HCT116 (cell line): ENCODE data around the gene SHTN1. TPM values are rescaled to one million over a fixed set of nuclear protein-coding genes. Genes with fewer than 3 reads are reported as not detected.
A peak's percentile ranks its signal among the peaks of the same experiment; 100 is the strongest.

ENCODE experiments used
- ATAC-seq: fragments of 200-7000 bp; cut with Tn5 transposase; 2 replicates; pipeline ENCODE4 v1.9.1; 2020; ENCODE audit warnings: mild to moderate bottlenecking, moderate library complexity
- BruUV-seq: library from RNA; stranded (reverse); fragments of 400-500 nt; replicated peaks from 2 replicates; lab custom pipeline; 2021; lab: Mats Ljungman, UMichigan
- CTCF ChIA-PET: fragments of 300-600 bp; sonication (Branson Sonifier 250); formaldehyde crosslinking; loops from one replicate; lab custom pipeline; 2021; ENCODE audit warnings: antibody characterized with exemption; lab: Charles Lee
- POLR2A ChIA-PET: fragments of 300-600, 350-600 bp; sonication (Branson Sonifier 250); formaldehyde crosslinking; loops from one replicate; lab custom pipeline; 2021; ENCODE audit warnings: antibody characterized with exemption; lab: Charles Lee
- RAD21 ChIA-PET, 2 experiments: fragments of 300-600 bp; sonication (Branson Sonifier 250); formaldehyde crosslinking; loops; one replicate each; lab custom pipeline; 2023; ENCODE audit warnings: low total read pairs in 2 of 2; ENCODE audit not compliant: uncharacterized antibody in 2 of 2, unreplicated experiment in 2 of 2, low non-redundant PET in 1 of 2; lab: Charles Lee
- DNase-seq: peaks from one replicate; pipeline ENCODE4 v3.0.0-alpha.2; 2010; ENCODE audit warnings: low read depth, low spot score
- H2AFZ ChIP-seq: fragments of 200-600 bp; shearing (Covaris generic), sonication (generic); 2 replicates; pipeline ENCODE4 v1.6.1; 2017; ENCODE audit warnings: low read depth, mixed run types, mixed read lengths, antibody characterized with exemption, low read length; ENCODE audit not compliant: poor library complexity, severe bottlenecking
- H3K27ac ChIP-seq: 2 replicates; pipeline ENCODE4 v1.5.1; 2012; ENCODE audit warnings: low read depth, low read length
- H3K27me3 ChIP-seq: fragments of 200-600 bp; sonication (generic); 2 replicates; pipeline ENCODE4 v1.6.1; 2016; ENCODE audit warnings: mixed run types, low read length, mixed read lengths; ENCODE audit not compliant: insufficient read depth
- H3K36me3 ChIP-seq, 2 experiments: fragments of 200-500 bp in 1 of 2; fragments of 200-600 bp in 1 of 2; sonication (Bioruptor generic) in 1 of 2; sonication (generic) in 1 of 2; 2 replicates each; pipeline versions ENCODE4 v1.5.1 to v1.6.1; 2014 to 2016; ENCODE audit warnings: low read length in 2 of 2, inconsistent platforms in 1 of 2, mixed read lengths in 1 of 2, mixed run types in 1 of 2; ENCODE audit not compliant: insufficient read depth in 2 of 2, control insufficient read depth in 1 of 2
- H3K4me1 ChIP-seq, 2 experiments: fragments of 200-600 bp in 1 of 2; sonication (generic) in 1 of 2; 2 replicates each; pipeline versions ENCODE4 v1.5.1 to v1.6.1; 2012 to 2017; ENCODE audit warnings: low read length in 2 of 2, inconsistent platforms in 1 of 2, mild to moderate bottlenecking in 1 of 2, mixed read lengths in 1 of 2, mixed run types in 1 of 2, moderate library complexity in 1 of 2; ENCODE audit not compliant: insufficient read depth in 2 of 2, control insufficient read depth in 1 of 2
- H3K4me2 ChIP-seq: fragments of 200-600 bp; sonication (generic); 2 replicates; pipeline ENCODE4 v1.6.1; 2017; ENCODE audit warnings: mixed run types, low read length, mixed read lengths
- H3K4me3 ChIP-seq, 2 experiments: fragments of 200-600 bp in 1 of 2; sonication (generic) in 1 of 2; replicated peaks in 1 of 2; 2 replicates each; pipeline ENCODE4 v1.5.1; 2011 to 2016; ENCODE audit warnings: low read length in 2 of 2, control low read depth in 1 of 2, low read depth in 1 of 2, mild to moderate bottlenecking in 1 of 2, mixed read lengths in 1 of 2, mixed run types in 1 of 2
- H3K79me2 ChIP-seq: fragments of 200-600 bp; sonication (generic); 2 replicates; pipeline ENCODE4 v1.6.1; 2017; ENCODE audit warnings: mild to moderate bottlenecking, mixed run types, low read length, moderate library complexity, mixed read lengths; ENCODE audit not compliant: insufficient read depth
- H3K9ac ChIP-seq: fragments of 200-600 bp; sonication (generic); 2 replicates; pipeline ENCODE4 v1.6.1; 2016; ENCODE audit warnings: low read length, mixed read lengths
- H3K9me2 ChIP-seq: fragments of 200-600 bp; sonication (generic), shearing (Covaris generic); 2 replicates; pipeline ENCODE4 v1.6.1; 2017; ENCODE audit warnings: mixed run types, mild to moderate bottlenecking, moderate library complexity; ENCODE audit not compliant: insufficient read depth
- H3K9me3 ChIP-seq, 2 experiments: fragments of 200-500 bp in 1 of 2; fragments of 200-600 bp in 1 of 2; sonication (Bioruptor generic) in 1 of 2; sonication (generic) in 1 of 2; 2 replicates each; pipeline ENCODE4 v1.6.1; 2014 to 2017; ENCODE audit warnings: low read length in 2 of 2, mixed read lengths in 2 of 2, inconsistent platforms in 1 of 2, low read depth in 1 of 2, mild to moderate bottlenecking in 1 of 2, mixed run types in 1 of 2, moderate library complexity in 1 of 2; ENCODE audit not compliant: control insufficient read depth in 1 of 2, insufficient read depth in 1 of 2
- H4K20me1 ChIP-seq: fragments of 200-600 bp; sonication (generic), shearing (Covaris generic); 2 replicates; pipeline ENCODE4 v1.6.1; 2017; ENCODE audit warnings: mixed run types, mild to moderate bottlenecking, moderate library complexity; ENCODE audit not compliant: insufficient read depth
- ATF3 ChIP-seq: IDR thresholded peaks from 2 replicates; pipeline ENCODE4 v1.6.1; 2012
- CEBPB ChIP-seq: IDR thresholded peaks from 2 replicates; pipeline ENCODE4 v1.6.1; 2012; ENCODE audit warnings: low read depth
- EGR1 ChIP-seq: IDR thresholded peaks from 2 replicates; pipeline ENCODE4 v1.6.1; 2012; ENCODE audit warnings: low read depth
- EZH2 ChIP-seq: fragments of 200-600 bp; sonication (generic); IDR thresholded peaks from 2 replicates; pipeline ENCODE4 v1.6.1; 2017; ENCODE audit warnings: antibody characterized with exemption, mixed run types
- FOSL1 ChIP-seq: IDR thresholded peaks from 2 replicates; pipeline ENCODE4 v1.6.1; 2012; ENCODE audit warnings: low read depth
- JUND ChIP-seq: IDR thresholded peaks from 2 replicates; pipeline ENCODE4 v1.6.1; 2012
- MAX ChIP-seq: IDR thresholded peaks from 2 replicates; pipeline ENCODE4 v1.6.1; 2012
- POLR2A ChIP-seq: IDR thresholded peaks from 2 replicates; pipeline ENCODE4 v1.7.0; 2011; ENCODE audit warnings: borderline replicate concordance; ENCODE audit not compliant: insufficient read depth, insufficient read length; ENCODE audit errors: extremely low read depth
- POLR2AphosphoS5 ChIP-seq: IDR thresholded peaks from 2 replicates; pipeline ENCODE4 v1.6.1; 2011; ENCODE audit warnings: mild to moderate bottlenecking, low read depth, low read length, moderate library complexity
- RAD21 ChIP-seq: IDR thresholded peaks from 2 replicates; pipeline ENCODE4 v1.6.1; 2012; ENCODE audit warnings: low read depth, mild to moderate bottlenecking
- REST ChIP-seq: IDR thresholded peaks from 2 replicates; pipeline ENCODE4 v1.6.1; 2012; ENCODE audit warnings: low read depth
- SIN3A ChIP-seq: IDR thresholded peaks from 2 replicates; pipeline ENCODE4 v1.6.1; 2012; ENCODE audit warnings: low read depth
- SP1 ChIP-seq: IDR thresholded peaks from 2 replicates; pipeline ENCODE4 v1.6.1; 2012; ENCODE audit warnings: low read depth
- SRF ChIP-seq: IDR thresholded peaks from 2 replicates; pipeline ENCODE4 v1.6.1; 2012; ENCODE audit warnings: low read depth
- ZFX ChIP-seq: fragments of 450-650 bp; IDR thresholded peaks from 2 replicates; pipeline ENCODE4 v1.6.1; 2017
- ZNF274 ChIP-seq: fragments of 200-500 bp; sonication (Bioruptor generic); IDR thresholded peaks from 2 replicates; pipeline ENCODE4 v1.6.1; 2014; ENCODE audit warnings: mild to moderate bottlenecking, low read depth, low read length, inconsistent platforms
- intact Hi-C: fragments of 100-400 bp; cut with micrococcal nuclease; formaldehyde crosslinking; loops from 2 replicates; pipeline ENCODE4 v1.10.0; 2022
- total RNA-seq: library from RNA; stranded (reverse); gene quantifications from one replicate; pipeline ENCODE4 v1.2.1, GENCODE V29; 2021; ENCODE audit not compliant: unreplicated experiment
- TF ChIP-seq, protein P1 (sequence below), 3 experiments: fragments of 200-600 bp in 1 of 3; sonication (generic) in 1 of 3; IDR thresholded peaks in 2 of 3; conservative IDR thresholded peaks in 1 of 3; 2 replicates each; pipeline ENCODE4 v1.5.1; 2012 to 2017; ENCODE audit warnings: low read depth in 2 of 3, low read length in 2 of 3, antibody characterized with exemption in 1 of 3, borderline replicate concordance in 1 of 3, control low read depth in 1 of 3, mild to moderate bottlenecking in 1 of 3, mixed read lengths in 1 of 3, mixed run types in 1 of 3, moderate library complexity in 1 of 3; ENCODE audit not compliant: insufficient read depth in 1 of 3
- TF ChIP-seq, protein P2 (sequence below): IDR thresholded peaks from 2 replicates; pipeline ENCODE4 v1.6.1; 2011; ENCODE audit warnings: mild to moderate bottlenecking, low read length, moderate library complexity; ENCODE audit not compliant: insufficient replicate concordance; ENCODE audit errors: extremely low read depth

SHTN1 gene
- total RNA-seq, 1 experiment from 2014 or later = 64.0 TPM

DNA sequence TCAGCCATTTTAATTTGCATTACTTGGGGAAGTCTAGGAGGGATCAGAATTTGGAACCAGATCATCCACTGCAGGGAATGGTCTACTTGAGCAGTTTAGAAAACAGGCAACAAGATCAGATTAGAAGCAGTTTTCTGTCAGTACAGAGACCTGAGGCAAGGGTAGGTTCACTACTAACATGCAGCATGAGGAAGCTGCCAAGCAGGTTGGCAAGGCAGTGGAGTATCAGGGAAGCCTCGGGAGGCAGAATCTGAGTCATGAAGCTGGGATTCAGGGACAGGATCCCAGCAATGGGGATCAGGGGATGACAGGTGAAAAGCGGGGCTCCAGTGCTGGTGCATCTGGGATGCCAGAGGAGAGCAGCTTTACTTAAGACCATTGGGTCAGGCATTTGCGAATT, 127.6 kb downstream of the SHTN1 start:
- no peak for DNase-seq
- Histone ChIP-seq H3K36me3 (no peaks in the 10 kb centered on the region), H2AFZ (no peak overlapping the region), H3K27ac (no peak overlapping the region), H3K79me2 (no peaks in the 10 kb centered on the region), H4K20me1 (no peaks in the 10 kb centered on the region), H3K9ac (no peak overlapping the region), H3K9me2 (no peaks in the 10 kb centered on the region), H3K9me3 (no peaks in the 10 kb centered on the region), H3K27me3 (0 out of 2 replicates have a peak, but pooled peaks cover 6% of the 10 kb centered on the region), H3K4me1 (no peaks in the 10 kb centered on the region), H3K4me3 (no peak overlapping the region), H3K4me2 (no peak overlapping the region)
- intact Hi-C loops = no loop called here
- TF ChIP-seq EZH2 (no peak), ATF3 (no peak), SP1 (no peak), MAX (no peak), ZNF274 (no peak), RAD21 (no peak), POLR2A (no peak), POLR2AphosphoS5 (no peak), CEBPB (no peak), REST (no peak), SRF (no peak), SIN3A (no peak), EGR1 (no peak), FOSL1 (no peak), ZFX (no peak), JUND (no peak)
- TF ChIP-seq, protein P1, sequence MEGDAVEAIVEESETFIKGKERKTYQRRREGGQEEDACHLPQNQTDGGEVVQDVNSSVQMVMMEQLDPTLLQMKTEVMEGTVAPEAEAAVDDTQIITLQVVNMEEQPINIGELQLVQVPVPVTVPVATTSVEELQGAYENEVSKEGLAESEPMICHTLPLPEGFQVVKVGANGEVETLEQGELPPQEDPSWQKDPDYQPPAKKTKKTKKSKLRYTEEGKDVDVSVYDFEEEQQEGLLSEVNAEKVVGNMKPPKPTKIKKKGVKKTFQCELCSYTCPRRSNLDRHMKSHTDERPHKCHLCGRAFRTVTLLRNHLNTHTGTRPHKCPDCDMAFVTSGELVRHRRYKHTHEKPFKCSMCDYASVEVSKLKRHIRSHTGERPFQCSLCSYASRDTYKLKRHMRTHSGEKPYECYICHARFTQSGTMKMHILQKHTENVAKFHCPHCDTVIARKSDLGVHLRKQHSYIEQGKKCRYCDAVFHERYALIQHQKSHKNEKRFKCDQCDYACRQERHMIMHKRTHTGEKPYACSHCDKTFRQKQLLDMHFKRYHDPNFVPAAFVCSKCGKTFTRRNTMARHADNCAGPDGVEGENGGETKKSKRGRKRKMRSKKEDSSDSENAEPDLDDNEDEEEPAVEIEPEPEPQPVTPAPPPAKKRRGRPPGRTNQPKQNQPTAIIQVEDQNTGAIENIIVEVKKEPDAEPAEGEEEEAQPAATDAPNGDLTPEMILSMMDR (IDR thresholded peaks at IDR 0.05 in 2 of 3, conservative IDR thresholded peaks at IDR 0.05 in 1 of 3; ENCODE audit: borderline replicate concordance in 1 of 3, insufficient read depth in 1 of 3, low read depth in 2 of 3, low read length in 2 of 3) = no peak
- TF ChIP-seq, protein P2, sequence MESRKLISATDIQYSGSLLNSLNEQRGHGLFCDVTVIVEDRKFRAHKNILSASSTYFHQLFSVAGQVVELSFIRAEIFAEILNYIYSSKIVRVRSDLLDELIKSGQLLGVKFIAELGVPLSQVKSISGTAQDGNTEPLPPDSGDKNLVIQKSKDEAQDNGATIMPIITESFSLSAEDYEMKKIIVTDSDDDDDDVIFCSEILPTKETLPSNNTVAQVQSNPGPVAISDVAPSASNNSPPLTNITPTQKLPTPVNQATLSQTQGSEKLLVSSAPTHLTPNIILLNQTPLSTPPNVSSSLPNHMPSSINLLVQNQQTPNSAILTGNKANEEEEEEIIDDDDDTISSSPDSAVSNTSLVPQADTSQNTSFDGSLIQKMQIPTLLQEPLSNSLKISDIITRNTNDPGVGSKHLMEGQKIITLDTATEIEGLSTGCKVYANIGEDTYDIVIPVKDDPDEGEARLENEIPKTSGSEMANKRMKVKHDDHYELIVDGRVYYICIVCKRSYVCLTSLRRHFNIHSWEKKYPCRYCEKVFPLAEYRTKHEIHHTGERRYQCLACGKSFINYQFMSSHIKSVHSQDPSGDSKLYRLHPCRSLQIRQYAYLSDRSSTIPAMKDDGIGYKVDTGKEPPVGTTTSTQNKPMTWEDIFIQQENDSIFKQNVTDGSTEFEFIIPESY = no peak
- CTCF ChIA-PET = no interaction called here
- BruUV-seq = no TSS peak
- ATAC-seq = peak; percentile 31; the same call in 1 of the 2 replicates
- RAD21 ChIA-PET = no interaction called here
- POLR2A ChIA-PET = no interaction called here
